AG08395 (cell line): ENCODE measurements around the gene C19orf73.
"Not testable (repeated sequence)": the region's sequence is repeated elsewhere in the genome, so short reads cannot be mapped to it uniquely, and the experiment has no call there.

Experiments
- DNase-seq: peaks from one replicate; pipeline ENCODE4 v3.0.0; 2012; ENCODE audit warnings: mixed read lengths, low spot score

Gene C19orf73

DNA sequence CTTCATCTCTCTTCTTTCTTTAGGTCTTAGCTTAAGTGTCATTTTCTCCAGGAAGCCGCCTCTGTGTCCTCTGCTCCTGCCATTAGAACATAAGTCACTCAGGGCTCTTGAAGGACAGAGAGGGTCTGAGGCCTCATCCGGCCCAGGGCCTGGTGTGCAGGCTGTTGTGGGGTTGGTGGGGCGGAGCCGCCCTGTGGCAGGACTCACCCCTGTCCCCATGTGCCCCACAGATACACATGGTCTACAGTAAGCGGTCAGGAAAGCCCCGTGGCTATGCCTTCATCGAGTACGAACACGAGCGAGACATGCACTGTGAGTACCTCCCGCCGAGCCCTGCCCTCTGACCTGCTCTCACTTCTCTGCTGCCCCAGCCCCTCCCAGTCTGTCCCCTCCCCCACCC lies 17.8 kb downstream of the C19orf73 start:
- no peak for DNase-seq

DNA sequence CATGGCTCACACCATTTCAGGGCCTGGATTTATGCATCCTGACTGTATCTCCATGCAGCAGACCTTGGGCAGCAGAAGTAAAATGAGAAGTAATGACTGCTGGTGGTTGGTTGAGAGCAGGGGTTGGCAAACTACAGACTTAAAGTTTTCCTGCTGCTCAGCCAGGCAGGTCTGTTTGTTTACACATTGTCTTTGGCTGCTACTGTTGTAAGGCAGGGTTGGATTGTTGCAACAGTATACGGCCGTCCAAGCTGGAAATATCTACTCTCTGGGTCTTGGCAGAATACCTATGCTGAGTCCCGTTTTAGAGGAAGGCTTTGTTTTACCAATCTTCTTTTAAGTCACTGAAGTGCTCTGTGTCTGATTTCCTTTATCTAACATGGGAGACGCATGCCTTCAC lies 20.1 kb downstream of the C19orf73 start:
- DNase-seq = no peak

DNA sequence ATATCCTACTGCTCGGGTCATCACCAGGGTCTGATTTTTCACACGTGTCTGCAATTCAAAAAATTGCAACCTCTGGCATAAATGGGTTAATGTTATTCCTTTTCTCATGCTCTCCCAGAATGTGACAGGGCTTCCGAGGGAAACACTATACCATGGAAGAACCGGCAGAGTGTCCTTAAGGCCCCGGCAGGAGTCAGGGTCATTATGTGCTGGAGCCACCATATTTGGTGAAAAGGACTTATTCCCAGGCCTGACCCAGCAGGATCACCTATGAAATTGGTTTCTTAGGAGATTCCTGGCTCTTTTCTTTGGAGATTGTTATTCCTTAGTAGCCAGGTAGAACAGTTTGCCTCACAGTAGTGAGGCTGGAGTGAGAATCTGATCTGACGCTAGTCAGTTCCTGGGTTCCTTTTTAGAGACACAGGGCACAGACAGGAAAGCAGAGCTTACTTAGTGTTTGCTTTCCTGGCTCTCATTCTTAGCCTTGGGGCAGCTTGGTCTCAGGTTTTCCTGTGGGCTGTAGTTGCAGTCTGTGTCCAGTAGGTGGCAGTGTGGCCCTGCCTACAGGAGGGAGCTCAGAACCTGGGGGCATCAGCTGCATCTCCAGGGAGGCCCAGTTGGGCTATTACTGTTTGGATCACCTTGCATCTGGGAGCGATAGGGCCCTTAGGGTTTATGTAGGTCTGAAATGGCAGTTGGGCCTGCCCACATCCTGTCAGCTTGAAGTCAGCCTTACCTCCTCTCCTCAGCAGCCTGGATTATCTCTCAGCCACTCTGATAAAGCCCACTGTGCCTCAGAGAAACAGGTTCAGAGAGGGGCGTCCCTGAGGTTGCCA lies 21.3 kb downstream of the C19orf73 start:
- DNase-seq = peak; percentile 88

DNA sequence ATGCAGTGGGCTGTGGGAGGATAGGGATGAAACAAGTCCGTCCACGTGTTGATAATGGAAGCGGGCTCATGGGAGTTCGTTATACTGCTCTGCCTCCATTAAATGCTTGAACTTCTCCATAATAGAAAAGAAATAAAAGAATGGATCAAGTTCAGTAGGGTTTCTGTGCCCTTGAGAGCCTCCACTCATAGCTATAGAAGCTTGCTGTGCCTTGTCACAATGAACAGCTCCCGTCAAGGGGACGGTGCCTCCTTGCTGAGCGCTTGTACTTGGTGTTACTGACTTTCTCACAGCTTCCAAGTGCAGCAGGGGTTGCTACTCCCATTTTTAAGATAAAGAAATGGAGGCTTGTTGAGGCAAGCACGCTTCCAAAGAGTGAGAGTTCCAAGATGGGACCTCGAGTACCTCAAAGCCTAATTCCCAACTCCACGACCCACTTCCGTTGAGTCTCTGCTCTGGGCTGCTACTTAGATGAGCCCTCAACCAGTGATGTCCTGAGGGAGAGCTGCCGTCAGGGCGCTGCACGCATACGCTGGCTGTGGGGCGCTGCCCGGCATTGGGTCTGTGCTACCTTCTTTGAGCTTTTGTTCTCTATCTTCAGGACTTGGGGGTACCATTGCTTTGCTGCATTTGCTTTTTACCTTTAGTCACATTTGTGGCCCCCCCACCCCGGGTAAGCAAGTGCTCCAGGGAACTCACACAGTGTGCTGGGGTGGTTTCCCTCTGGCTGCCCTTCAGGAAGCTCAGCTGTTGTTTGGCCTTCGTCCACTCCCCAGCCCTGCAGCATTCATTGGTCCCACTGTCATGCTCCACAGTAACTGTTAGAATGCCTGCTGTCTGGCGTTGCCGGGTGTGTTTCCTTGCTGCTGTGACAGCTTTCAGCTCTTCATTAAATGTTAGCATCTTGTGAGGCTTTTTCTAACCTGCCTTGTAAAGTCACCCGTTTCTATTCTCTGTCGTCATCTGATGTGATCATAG lies 24.1 kb downstream of the C19orf73 start:
- DNase-seq = no peak

- DNase-seq = no peak
These were observed 26.3 kb downstream of the C19orf73 start for GRCh38 chr19:49092686-49093085.

DNA sequence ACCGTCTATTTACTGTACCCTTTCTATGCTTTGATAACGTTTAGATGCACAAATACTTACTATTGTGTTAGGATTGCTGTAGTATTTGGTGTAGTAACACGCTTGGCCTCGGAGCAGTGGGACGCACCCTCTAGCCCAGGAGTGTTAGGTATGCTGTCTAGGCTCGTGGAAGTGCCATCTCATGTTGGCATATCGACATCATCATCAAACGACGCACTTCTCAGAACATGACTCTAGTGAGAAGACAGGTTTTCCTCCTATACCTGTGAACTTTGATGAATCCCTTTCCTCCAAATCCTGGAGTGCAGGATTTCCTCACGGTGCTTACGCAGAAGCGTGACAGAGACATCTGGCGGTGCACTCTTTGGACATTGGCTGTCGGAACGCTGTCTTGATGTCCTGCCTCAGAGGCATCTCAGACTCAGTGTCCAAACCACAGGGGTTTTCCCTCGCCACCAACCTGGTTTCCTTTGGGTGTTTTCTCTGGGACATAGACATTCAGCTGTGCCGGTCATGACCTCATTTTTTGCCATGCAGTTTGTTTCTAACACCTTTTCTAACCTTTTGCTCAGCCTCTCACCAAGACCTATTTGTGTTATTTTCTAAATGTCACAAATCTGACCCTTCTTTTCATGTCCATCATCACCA lies 27.4 kb downstream of the C19orf73 start:
- DNase-seq = no peak

GRCh38 chr19:49086296-49086695 lies 32.6 kb downstream of the C19orf73 start:
- no peak for DNase-seq

DNA sequence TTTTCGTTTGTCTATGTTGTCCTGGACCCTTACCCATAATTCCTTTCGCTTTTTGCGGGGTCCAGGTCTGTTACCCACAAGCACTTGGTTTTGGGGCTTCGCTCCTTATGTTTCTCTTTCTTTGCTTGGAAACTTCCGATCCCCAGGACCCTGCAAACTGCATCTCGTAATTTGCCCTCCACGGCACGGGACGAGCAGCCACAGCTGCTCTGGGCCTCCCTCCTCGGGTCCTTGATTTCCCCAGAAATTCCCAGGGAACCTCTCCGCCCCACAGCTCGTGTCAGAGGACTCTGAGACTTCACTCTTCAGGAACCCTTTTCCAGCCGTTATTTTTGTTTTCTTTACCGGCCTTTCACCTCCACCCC lies 33.1 kb downstream of the C19orf73 start:
- DNase-seq = no peak

- peak; percentile 100 for DNase-seq
These were observed 33.7 kb downstream of the C19orf73 start, which contains the start of gene SNRNP70 for GRCh38 chr19:49085020-49085867. Gene SNRNP70, plus strand, starts transcription at chr19:49085451. Its CDS starts 964 bp downstream, at chr19:49086415.

- no peak for DNase-seq
These were observed 34.5 kb downstream of the C19orf73 start for GRCh38 chr19:49084206-49085019.

DNA sequence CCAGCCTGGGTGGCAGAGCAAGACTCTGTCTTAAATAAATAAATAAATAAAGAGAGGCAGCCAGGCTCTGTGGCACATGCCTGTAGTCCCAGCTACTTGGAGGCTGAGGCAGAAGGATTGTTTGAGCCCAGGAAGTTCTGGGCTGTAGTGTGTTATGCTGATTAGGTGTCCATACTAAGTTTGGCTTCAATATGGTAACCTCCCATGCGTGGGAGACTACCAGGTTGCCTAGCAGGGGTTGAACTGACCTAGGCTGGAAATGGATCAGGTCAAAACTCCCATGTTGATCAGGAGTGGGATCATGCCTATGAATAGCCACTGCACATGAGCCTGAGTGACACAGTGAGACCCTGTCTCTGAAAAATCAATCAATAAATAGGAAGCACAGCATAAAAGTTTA lies 37.7 kb downstream of the C19orf73 start:
- no peak for DNase-seq

DNA sequence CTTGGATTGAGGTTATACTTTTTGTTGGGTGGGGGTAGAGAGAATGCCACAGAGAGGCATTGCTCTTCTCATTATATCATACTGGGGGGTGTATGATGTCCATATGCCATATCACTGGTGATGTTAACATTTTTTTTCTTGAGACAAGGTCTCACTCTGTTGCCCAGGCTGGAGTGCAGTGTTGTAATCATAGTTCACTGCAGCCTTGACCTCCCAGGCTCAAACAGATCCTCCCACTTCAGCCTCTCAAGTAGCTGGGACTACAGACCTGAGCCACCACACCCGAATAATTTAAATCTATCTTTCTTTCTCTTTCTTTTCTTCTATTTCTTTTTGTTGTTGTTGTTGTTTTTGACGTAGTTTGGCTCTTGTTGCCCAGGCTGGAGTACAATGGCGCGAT lies 38.6 kb downstream of the C19orf73 start:
- no peak for DNase-seq

- DNase-seq = not testable (repeated sequence)
These were observed 44.1 kb downstream of the C19orf73 start for GRCh38 chr19:49074869-49075268.

DNA sequence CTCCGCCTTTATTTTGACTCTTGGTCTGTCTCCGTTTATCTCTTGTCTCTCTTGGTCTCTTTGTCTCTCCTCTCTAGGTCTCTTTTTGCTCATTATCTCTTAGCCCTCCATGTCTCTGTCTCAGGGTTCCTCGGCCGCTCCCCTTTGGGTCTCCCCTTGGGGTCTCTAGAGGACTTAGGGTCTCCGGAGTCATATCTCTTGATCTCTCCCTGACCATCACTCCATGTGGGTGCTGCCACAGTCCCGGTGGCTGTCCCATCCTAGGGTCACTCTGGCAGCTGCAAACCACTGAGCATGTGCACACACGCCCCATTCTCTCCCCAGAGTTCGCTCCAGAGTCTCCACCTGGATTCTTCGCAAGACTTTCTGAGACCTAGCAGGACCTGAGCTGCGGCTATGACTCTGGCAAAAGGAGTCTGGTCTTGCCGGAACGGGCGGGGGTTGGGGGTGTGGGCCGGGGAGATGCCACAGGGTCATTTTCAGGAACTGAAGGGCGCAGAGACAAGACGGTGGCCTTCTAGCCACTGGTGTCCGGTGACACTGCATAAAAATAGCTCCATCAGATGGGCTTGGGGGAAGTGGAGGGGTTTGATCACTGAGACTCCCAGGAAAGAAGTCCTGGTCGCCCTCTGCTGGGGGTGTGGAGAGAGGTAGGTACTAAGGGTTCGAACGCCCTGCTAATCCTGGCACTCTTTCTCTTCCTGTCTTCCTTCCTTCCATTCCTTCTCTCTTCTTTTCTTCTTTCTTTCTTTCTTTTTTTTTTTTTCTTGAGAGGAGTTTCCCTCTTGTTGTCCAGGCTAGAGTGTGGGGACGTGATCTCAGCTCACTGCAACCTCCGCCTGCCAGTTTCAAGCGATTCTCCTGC lies 45.2 kb downstream of the C19orf73 start:
- no peak for DNase-seq

DNA sequence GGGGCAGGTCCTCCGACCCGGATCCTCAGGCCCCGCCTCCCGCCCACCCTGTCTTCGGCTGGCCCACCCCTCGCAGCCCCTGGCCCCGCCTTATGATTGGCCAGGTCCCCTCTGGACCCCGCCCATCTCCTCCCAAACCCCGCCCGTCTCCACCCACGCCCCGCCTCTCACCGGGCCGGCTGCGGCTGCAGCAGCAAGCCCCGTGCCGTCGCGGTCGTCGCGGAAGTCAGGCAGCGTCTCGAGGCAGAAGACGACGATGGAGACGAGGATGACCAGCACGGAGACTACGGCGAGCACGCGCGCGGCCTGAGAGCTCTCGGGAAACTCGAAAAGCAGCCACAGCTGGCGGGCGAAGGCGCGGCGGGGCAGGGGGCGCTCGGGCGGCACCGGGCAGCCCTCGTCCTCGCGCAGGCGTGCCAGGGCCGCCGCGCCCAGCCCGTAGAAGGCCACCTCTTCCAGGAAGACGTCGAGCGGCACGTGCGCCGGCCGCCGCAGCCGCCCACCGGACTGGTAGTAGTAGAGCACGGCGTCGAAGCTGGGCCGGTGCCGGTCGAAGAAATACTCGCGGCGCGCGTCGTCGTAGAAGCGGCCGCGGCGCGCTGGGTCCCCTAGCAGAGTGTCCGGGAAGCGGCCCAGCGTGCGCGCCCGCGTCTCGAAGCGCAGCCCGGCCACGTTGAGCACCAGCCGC lies 46.9 kb downstream of the C19orf73 start:
- no peak for DNase-seq

DNA sequence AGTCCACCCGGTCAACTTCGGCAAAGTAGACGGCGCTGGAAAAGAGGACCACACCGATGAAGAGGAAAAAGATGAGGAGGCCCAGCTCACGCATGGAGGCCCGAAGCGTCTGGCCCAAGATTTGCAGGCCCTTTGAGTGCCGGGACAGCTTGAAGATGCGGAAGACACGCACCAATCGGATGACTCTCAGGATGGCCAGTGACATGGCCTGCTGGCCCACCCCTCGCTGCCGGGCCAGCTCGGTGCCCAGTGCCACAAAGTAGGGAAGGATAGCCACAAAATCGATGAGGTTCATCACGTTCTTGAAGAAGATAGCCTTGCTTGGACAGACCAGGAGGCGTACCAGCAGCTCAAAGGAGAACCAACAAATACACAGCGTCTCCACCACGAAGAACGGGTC lies 48.5 kb downstream of the C19orf73 start:
- no peak for DNase-seq

GRCh38 chr19:49069026-49069425 lies 49.9 kb downstream of the C19orf73 start:
- DNase-seq = peak; percentile 24
